Measurements from ENCODE around the gene LENG9.

DNA sequence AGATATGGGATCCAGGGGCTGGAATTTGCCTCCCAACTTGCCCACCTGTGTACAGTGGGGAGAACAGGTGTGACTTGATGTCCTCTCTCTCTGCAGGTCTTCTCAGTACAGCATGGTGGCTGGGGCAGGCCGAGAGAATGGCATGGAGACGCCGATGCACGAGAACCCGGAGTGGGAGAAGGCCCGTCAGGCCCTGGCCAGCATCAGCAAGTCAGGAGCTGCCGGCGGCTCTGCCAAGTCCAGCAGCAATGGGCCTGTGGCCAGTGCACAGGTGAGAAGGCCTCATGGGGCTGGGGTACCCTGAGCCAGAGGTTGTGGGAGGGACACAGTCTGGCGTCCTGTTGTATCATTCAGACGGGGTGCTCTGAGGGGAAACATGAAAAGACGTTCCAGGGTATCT is 11.6 kb downstream of the LENG9 start:
- TF ChIP-seq TAF1 (IDR thresholded peaks at IDR 0.05; ENCODE audit: low read depth, low read length): no peak
- TF ChIP-seq POLR2AphosphoS5 (IDR thresholded peaks at IDR 0.05; ENCODE audit: low read depth, low read length): no peak
- TF ChIP-seq POLR2A (IDR thresholded peaks at IDR 0.05; ENCODE audit: low read depth, low read length): no peak
- TF ChIP-seq POU2F2 (IDR thresholded peaks at IDR 0.05; ENCODE audit: low read depth, low read length): no peak
- TF ChIP-seq SPI1 (IDR thresholded peaks at IDR 0.05; ENCODE audit: low read depth, low read length): no peak
- no peak for TF ChIP-seq PAX5 (IDR thresholded peaks at IDR 0.05; ENCODE audit: insufficient read depth, low read length, severe bottlenecking)
